HL-60 (cell line): ENCODE measurements around the gene VBP1.

Source experiments
- CTCF ChIP-seq: IDR thresholded peaks from one replicate; pipeline ENCODE4 v1.5.1; 2011; ENCODE audit warnings: low read length, control low read depth, inconsistent platforms; ENCODE audit not compliant: insufficient read depth
- REST ChIP-seq: IDR thresholded peaks from 2 replicates; pipeline ENCODE4 v1.6.1; 2012; ENCODE audit warnings: low read depth; ENCODE audit not compliant: insufficient replicate concordance

- TF ChIP-seq CTCF (no peak), REST (no peak)
Observed at GRCh38 chrX:155213731-155214130, 2.5 kb upstream of the VBP1 start.
